ENCODE measurements around the gene WBP1.

DNA sequence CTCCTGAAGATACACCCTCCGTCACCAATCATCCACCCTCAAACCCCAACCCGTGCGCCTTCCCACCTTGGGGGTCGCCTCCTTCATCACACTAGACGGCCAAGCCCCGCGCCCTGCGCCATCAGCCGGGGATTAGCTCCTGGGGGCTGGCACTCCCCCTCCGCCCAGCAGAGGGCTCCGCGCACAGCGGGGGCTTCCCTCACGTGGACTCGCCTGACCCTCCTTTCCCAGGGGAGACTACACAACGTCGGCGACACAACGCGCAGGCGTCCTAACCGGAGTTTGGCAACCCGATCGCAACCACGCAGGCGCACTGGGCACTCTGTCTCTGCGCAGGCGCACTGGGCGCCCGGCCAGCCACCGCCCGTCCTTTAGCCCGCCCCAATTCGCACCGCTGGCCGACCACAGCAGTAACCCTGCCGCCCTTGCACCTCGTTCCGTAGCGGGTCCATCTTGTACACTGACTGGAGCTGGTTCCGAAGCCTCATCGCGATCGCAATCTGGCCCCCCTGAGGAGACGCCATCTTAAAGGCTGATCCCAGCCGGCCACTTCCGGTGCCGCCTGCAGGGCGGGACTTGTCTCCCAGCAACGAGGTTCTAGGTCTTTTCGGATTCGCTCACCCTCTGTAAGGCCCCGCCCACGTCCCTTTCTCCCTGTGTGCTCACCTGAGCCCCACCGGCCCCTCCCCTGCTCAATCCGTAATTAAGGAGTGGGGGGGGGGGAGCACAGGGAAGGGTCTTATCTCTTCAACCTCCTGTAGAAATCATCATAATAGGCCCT, 49.1 kb downstream of the WBP1 start, which contains the start of gene PCGF1:
- TF ChIP-seq, protein P1, sequence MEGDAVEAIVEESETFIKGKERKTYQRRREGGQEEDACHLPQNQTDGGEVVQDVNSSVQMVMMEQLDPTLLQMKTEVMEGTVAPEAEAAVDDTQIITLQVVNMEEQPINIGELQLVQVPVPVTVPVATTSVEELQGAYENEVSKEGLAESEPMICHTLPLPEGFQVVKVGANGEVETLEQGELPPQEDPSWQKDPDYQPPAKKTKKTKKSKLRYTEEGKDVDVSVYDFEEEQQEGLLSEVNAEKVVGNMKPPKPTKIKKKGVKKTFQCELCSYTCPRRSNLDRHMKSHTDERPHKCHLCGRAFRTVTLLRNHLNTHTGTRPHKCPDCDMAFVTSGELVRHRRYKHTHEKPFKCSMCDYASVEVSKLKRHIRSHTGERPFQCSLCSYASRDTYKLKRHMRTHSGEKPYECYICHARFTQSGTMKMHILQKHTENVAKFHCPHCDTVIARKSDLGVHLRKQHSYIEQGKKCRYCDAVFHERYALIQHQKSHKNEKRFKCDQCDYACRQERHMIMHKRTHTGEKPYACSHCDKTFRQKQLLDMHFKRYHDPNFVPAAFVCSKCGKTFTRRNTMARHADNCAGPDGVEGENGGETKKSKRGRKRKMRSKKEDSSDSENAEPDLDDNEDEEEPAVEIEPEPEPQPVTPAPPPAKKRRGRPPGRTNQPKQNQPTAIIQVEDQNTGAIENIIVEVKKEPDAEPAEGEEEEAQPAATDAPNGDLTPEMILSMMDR (IDR thresholded peaks at IDR 0.05) = peak in 3 of 6 experiments; percentile 11 to 35 (median 21)
- peak in 1 of 2 donors; percentile 79 for TF ChIP-seq POLR2A (IDR thresholded peaks at IDR 0.05)

All from thyroid gland (tissue), 4 donors.